HepG2 (cell line): ENCODE measurements around the gene ITPR1. TPM values are rescaled to one million over a fixed set of nuclear protein-coding genes. Genes with fewer than 3 reads are reported as not detected.

Experiments
- ATAC-seq: fragments of 200-7000 bp; cut with Tn5 transposase; 3 replicates; pipeline ENCODE4 v1.9.1; 2020; ENCODE audit warnings: mild to moderate bottlenecking, moderate library complexity
- BruUV-seq: library from RNA; stranded (reverse); fragments of 400-500 nt; replicated peaks from 2 replicates; lab custom pipeline; 2021; lab: Mats Ljungman, UMichigan
- CTCF ChIA-PET: fragments of 300-600 bp; formaldehyde crosslinking; extraction: SDS; loops from one replicate; lab custom pipeline; 2021; ENCODE audit warnings: low total read pairs, inconsistent platforms, low intra/inter-chr PET ratio; lab: Yijun Ruan, JAX
- POLR2A ChIA-PET: fragments of 350-600 bp; sonication (Branson Sonifier 250); formaldehyde crosslinking; loops from one replicate; lab custom pipeline; 2020; ENCODE audit warnings: antibody characterized with exemption, inconsistent platforms; lab: Yijun Ruan, JAX
- DNase-seq: peaks from one replicate; pipeline ENCODE4 v3.0.0-alpha.2; 2015; ENCODE audit warnings: low spot score
- FAIRE-seq: peaks from 3 replicates; lab custom pipeline; 2011; peaks lifted over from hg19 to GRCh38; lab: Jason Lieb, UNC
- H2AFZ ChIP-seq: one replicate; pipeline ENCODE4 v1.6.1; 2011; ENCODE audit warnings: low read length, inconsistent platforms
- H3K27ac ChIP-seq: fragments of 300-600 bp; 3 replicates; pipeline ENCODE4 v1.8.0; 2011; ENCODE audit warnings: mixed run types, mild to moderate bottlenecking, mixed read lengths, low read length, inconsistent platforms; ENCODE audit not compliant: insufficient read depth; ENCODE audit errors: extremely low read length
- H3K27me3 ChIP-seq, 2 experiments: fragments of 200-600 bp in 1 of 2; 2 replicates in 1 of 2; 3 replicates in 1 of 2; pipeline versions ENCODE4 v1.6.0 to v1.8.0; 2011; ENCODE audit warnings: low read length in 2 of 2, mild to moderate bottlenecking in 2 of 2, moderate library complexity in 2 of 2, inconsistent platforms in 1 of 2; ENCODE audit not compliant: insufficient read depth in 2 of 2, control insufficient read depth in 1 of 2
- H3K36me3 ChIP-seq, 2 experiments: fragments of 200-600 bp in 1 of 2; replicated peaks in 1 of 2; 2 replicates in 1 of 2; 3 replicates in 1 of 2; pipeline versions ENCODE4 v1.5.1 to v1.8.0; 2011; ENCODE audit warnings: low read length in 2 of 2, inconsistent platforms in 1 of 2; ENCODE audit not compliant: insufficient read depth in 2 of 2, control insufficient read depth in 1 of 2
- H3K4me1 ChIP-seq: 2 replicates; pipeline ENCODE4 v1.5.1; 2012; ENCODE audit warnings: low read length, inconsistent platforms; ENCODE audit not compliant: insufficient read depth
- H3K4me2 ChIP-seq: 2 replicates; pipeline ENCODE4 v1.6.0; 2011; ENCODE audit warnings: low read depth, low read length, inconsistent platforms
- H3K4me3 ChIP-seq, 3 experiments: fragments of 200-600 bp in 1 of 3; sonication (generic), shearing (Covaris generic) in 1 of 3; replicated peaks in 1 of 3; 2 replicates each; pipeline ENCODE4 v1.5.1; 2011 to 2016; ENCODE audit warnings: low read length in 3 of 3, inconsistent platforms in 2 of 3, low read depth in 2 of 3, mild to moderate bottlenecking in 2 of 3, control low read depth in 1 of 3, mixed read lengths in 1 of 3; ENCODE audit not compliant: insufficient read depth in 1 of 3
- H3K79me2 ChIP-seq: one replicate; pipeline ENCODE4 v1.6.1; 2011; ENCODE audit warnings: low read length, inconsistent platforms; ENCODE audit not compliant: insufficient read depth
- H3K9ac ChIP-seq: 2 replicates; pipeline ENCODE4 v1.6.0; 2011; ENCODE audit warnings: mild to moderate bottlenecking, low read depth, low read length, inconsistent platforms; ENCODE audit not compliant: insufficient read depth
- H3K9me3 ChIP-seq: 2 replicates; pipeline ENCODE4 v1.5.1; 2012; ENCODE audit warnings: mild to moderate bottlenecking, low read length
- H4K20me1 ChIP-seq: 2 replicates; pipeline ENCODE4 v1.6.0; 2011; ENCODE audit warnings: inconsistent platforms, mild to moderate bottlenecking, low read length, moderate library complexity; ENCODE audit not compliant: insufficient read depth
- CCAR2 ChIP-seq: fragments of 200-400 bp; formaldehyde crosslinking; optimal IDR thresholded peaks from 2 replicates; pipeline ENCODE3; 2018; ENCODE audit warnings: low read depth, mild to moderate bottlenecking, low read length, moderate library complexity
- HCFC1 ChIP-seq: fragments of 150-350 bp; IDR thresholded peaks from 2 replicates; pipeline ENCODE4 v1.6.1; 2014; ENCODE audit warnings: low read depth, low read length
- POGZ ChIP-seq: sonication (generic); formaldehyde crosslinking; IDR thresholded peaks from 2 replicates; pipeline ENCODE4 v1.4.0; 2020; ENCODE audit warnings: mild to moderate bottlenecking, missing genetic modification reagents
- U2AF2 ChIP-seq: fragments of 200-400 bp; formaldehyde crosslinking; IDR thresholded peaks from 2 replicates; pipeline ENCODE4 v1.6.1; 2017; ENCODE audit warnings: low read depth, mild to moderate bottlenecking, low read length
- ZFP36L2 ChIP-seq: sonication (generic); formaldehyde crosslinking; IDR thresholded peaks from 2 replicates; pipeline ENCODE4 v1.4.0; 2020; ENCODE audit warnings: missing genetic modification reagents
- ZNF451 ChIP-seq: sonication (generic); formaldehyde crosslinking; IDR thresholded peaks from 2 replicates; pipeline ENCODE4 v1.5.0; 2020; ENCODE audit warnings: mild to moderate bottlenecking, missing genetic modification reagents
- ZNF644 ChIP-seq: IDR thresholded peaks from 2 replicates; pipeline ENCODE4 v1.6.1; 2016; ENCODE audit warnings: low read depth
- ZNF788 ChIP-seq: sonication (generic); formaldehyde crosslinking; IDR thresholded peaks from 2 replicates; pipeline ENCODE4 v1.5.0; 2020; ENCODE audit warnings: mild to moderate bottlenecking, missing genetic modification reagents, borderline replicate concordance
- ZNF800 ChIP-seq: sonication (generic); formaldehyde crosslinking; IDR thresholded peaks from 2 replicates; pipeline ENCODE4 v1.4.0; 2020; ENCODE audit warnings: missing genetic modification reagents
- WGBS: methylation state at CpG from one replicate; pipeline ENCODE4 v1.1.6; 2017; ENCODE audit warnings: low lambda C conversion rate; 5-methylcytosine and 5-hydroxymethylcytosine counted together
- in situ Hi-C: cut with HindIII; loops from 2 replicates; pipeline ENCODE4 v1.10.0; 2017; ENCODE audit warnings: low pct_unique_long_range_greater_than_20kb; ENCODE audit not compliant: extremely low pct_ligation_motif_present
- intact Hi-C: fragments of 100-400 bp; cut with micrococcal nuclease; formaldehyde crosslinking; loops from one replicate; pipeline ENCODE4 v1.10.0; 2022; ENCODE audit not compliant: unreplicated experiment
- polyA plus RNA-seq, 8 experiments: library from polyadenylated mRNA; depleted of rRNA in 3 of 8; stranded (reverse) in 7 of 8; unstranded in 1 of 8; fragments of >200 nt; fragmentation: Illumina TruSeq in 4 of 8; extraction: Trizol in 4 of 8; gene quantifications; 2 replicates each; pipeline versions ENCODE4 v1.2.1 to v1.2.3, GENCODE V29; 2011 to 2016; ENCODE audit warnings: low read depth in 4 of 8, missing spikeins in 1 of 8, mixed read lengths in 1 of 8; ENCODE audit not compliant: insufficient read depth in 1 of 8
- total RNA-seq, 5 experiments: library from RNA; depleted of rRNA; stranded (reverse); fragments of >200 nt; fragmentation: Illumina TruSeq; extraction: Trizol; gene quantifications; 2 replicates each; pipeline ENCODE4 v1.2.3, GENCODE V29; 2016; ENCODE audit warnings: low read depth in 1 of 5

ITPR1 gene
- total and polyA plus RNA-seq, 2 of the 13 experiments (the other 11 are each of a cell fraction or from before 2014, with no cell fraction given) = 10.0 to 11.4 TPM

DNA sequence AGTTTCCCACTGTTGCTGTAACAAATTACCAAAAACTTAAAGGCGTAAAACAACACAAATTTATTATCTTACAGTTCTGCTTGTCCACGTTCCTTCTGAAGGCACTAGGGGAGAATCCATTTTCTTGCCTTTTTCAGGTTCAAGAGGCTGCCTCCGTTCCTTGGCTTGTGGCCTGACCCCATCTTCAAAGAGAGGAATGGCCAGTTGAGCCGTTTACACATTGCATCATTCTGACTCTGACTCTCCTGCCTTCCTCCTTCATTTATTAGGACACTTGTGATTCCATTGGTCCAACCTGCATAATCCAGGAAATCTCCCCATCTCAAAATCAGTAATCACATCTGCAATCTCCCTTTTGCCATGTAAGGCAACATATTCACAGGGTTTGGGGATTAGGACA, 363.4 kb downstream of the ITPR1 start:
- no peak overlapping the region for H3K4me2 ChIP-seq
- no peaks in the 10 kb centered on the region; a peak in 1 of 5 replicates for H3K27me3 ChIP-seq
- H3K4me1 ChIP-seq = peaks cover 11% of the 10 kb centered on the region; the same call in 1 of the 2 replicates
- ATAC-seq = no peak
- no peak for TF ChIP-seq CCAR2
- TF ChIP-seq ZNF644 (CRISPR knock-in tag) = no peak
- no peak for TF ChIP-seq ZNF451 (CRISPR knock-in tag)
- TF ChIP-seq ZFP36L2 (CRISPR knock-in tag) = no peak
- TF ChIP-seq HCFC1 = no peak
- no peak for TF ChIP-seq U2AF2
- no peak for TF ChIP-seq POGZ (CRISPR knock-in tag)
- TF ChIP-seq ZNF800 = no peak
- no peak for TF ChIP-seq ZNF788 (CRISPR knock-in tag)
- TF ChIP-seq, all 625 proteins: peak for 0
- Histone ChIP-seq H3K9ac (no peak overlapping the region), H3K4me3 (no peak overlapping the region), H3K9me3 (peaks cover 5% of the 10 kb centered on the region; the same call in 1 of the 2 replicates), H4K20me1 (no peaks in the 10 kb centered on the region), H3K27ac (no peak overlapping the region), H2AFZ (no peak overlapping the region), H3K36me3 (no peaks in the 10 kb centered on the region), H3K79me2 (no peaks in the 10 kb centered on the region)
- FAIRE-seq (no peak), DNase-seq (no peak)
- 36% methylated on average over 4 of the region's 4 CpGs for WGBS
- POLR2A ChIA-PET = no interaction called here
- in situ Hi-C loops (no loop called here), intact Hi-C loops (no loop called here)
- BruUV-seq = no TSS peak
- CTCF ChIA-PET = no interaction called here
